HepG2 (cell line): ENCODE data around the gene ANKRD39. TPM values are rescaled to one million over a fixed set of nuclear protein-coding genes. Genes with fewer than 3 reads are reported as not detected.

Experiments used
- ADNP ChIP-seq: sonication (generic); formaldehyde crosslinking; IDR thresholded peaks from 2 replicates; pipeline ENCODE4 v1.4.0; 2020; ENCODE audit warnings: missing genetic modification reagents
- DNMT1 ChIP-seq: sonication (generic); formaldehyde crosslinking; IDR thresholded peaks from 2 replicates; pipeline ENCODE4 v1.5.1; 2020; ENCODE audit warnings: mild to moderate bottlenecking, missing genetic modification reagents
- GATA4 ChIP-seq: sonication (generic); IDR thresholded peaks from 2 replicates; pipeline ENCODE4 v1.6.1; 2016; ENCODE audit warnings: antibody characterized with exemption, low read depth, borderline replicate concordance
- HMGXB4 ChIP-seq, 2 experiments: sonication (generic) in 1 of 2; formaldehyde crosslinking in 1 of 2; IDR thresholded peaks; 2 replicates each; pipeline versions ENCODE4 v1.4.0 to v1.6.1; 2018 to 2020; ENCODE audit warnings: missing genetic modification reagents in 2 of 2, borderline replicate concordance in 1 of 2, low read depth in 1 of 2, mild to moderate bottlenecking in 1 of 2, missing biosample characterization in 1 of 2
- HNRNPL ChIP-seq: fragments of 200-400 bp; formaldehyde crosslinking; IDR thresholded peaks from 2 replicates; pipeline ENCODE4 v1.6.1; 2017; ENCODE audit warnings: mild to moderate bottlenecking, low read depth, low read length
- HNRNPLL ChIP-seq: fragments of 200-400 bp; formaldehyde crosslinking; IDR thresholded peaks from 2 replicates; pipeline ENCODE4 v1.6.1; 2017; ENCODE audit warnings: mild to moderate bottlenecking, low read depth, low read length; ENCODE audit not compliant: poor library complexity, severe bottlenecking
- KDM2A ChIP-seq: sonication (generic); formaldehyde crosslinking; IDR thresholded peaks from 2 replicates; pipeline ENCODE4 v1.4.0; 2020; ENCODE audit warnings: low read depth, missing genetic modification reagents, borderline replicate concordance
- MLX ChIP-seq: IDR thresholded peaks from 2 replicates; pipeline ENCODE4 v1.6.1; 2016
- NCOA1 ChIP-seq: sonication (generic); formaldehyde crosslinking; IDR thresholded peaks from 2 replicates; pipeline ENCODE4 v1.9.0; 2021; ENCODE audit warnings: missing genetic modification reagents
- NCOR1 ChIP-seq: fragments of 200-600 bp; sonication (generic); IDR thresholded peaks from 2 replicates; pipeline ENCODE4 v1.7.0; 2017; ENCODE audit warnings: antibody characterized with exemption, low read length, borderline replicate concordance
- NFKBIZ ChIP-seq: IDR thresholded peaks from 2 replicates; pipeline ENCODE4 v1.6.1; 2018; ENCODE audit warnings: missing genetic modification reagents, missing compliant biosample characterization
- NKX3-1 ChIP-seq: sonication (generic); formaldehyde crosslinking; IDR thresholded peaks from 2 replicates; pipeline ENCODE4 v1.5.0; 2020; ENCODE audit warnings: missing genetic modification reagents
- NR2F6 ChIP-seq, 2 experiments: IDR thresholded peaks; 2 replicates each; pipeline ENCODE4 v1.6.1; 2016; ENCODE audit warnings: antibody characterized with exemption in 1 of 2, mild to moderate bottlenecking in 1 of 2
- ONECUT2 ChIP-seq: sonication (generic); formaldehyde crosslinking; IDR thresholded peaks from 2 replicates; pipeline ENCODE4 v1.4.0; 2020; ENCODE audit warnings: missing genetic modification reagents
- PATZ1 ChIP-seq: sonication (generic); formaldehyde crosslinking; IDR thresholded peaks from 2 replicates; pipeline ENCODE4 v1.4.0; 2020; ENCODE audit warnings: missing genetic modification reagents
- SMAD3 ChIP-seq: sonication (generic); formaldehyde crosslinking; IDR thresholded peaks from 2 replicates; pipeline ENCODE4 v1.4.0; 2020; ENCODE audit warnings: missing genetic modification reagents
- SRSF9 ChIP-seq: fragments of 200-400 bp; formaldehyde crosslinking; IDR thresholded peaks from 2 replicates; pipeline ENCODE4 v1.6.1; 2018; ENCODE audit warnings: borderline replicate concordance, mild to moderate bottlenecking, low read depth, low read length; ENCODE audit not compliant: insufficient read depth, poor library complexity, severe bottlenecking
- SRY ChIP-seq: sonication (generic); formaldehyde crosslinking; IDR thresholded peaks from 2 replicates; pipeline ENCODE4 v1.8.0; 2022; ENCODE audit warnings: mild to moderate bottlenecking, missing genetic modification reagents
- ZBTB33 ChIP-seq: sonication (generic); formaldehyde crosslinking; IDR thresholded peaks from 2 replicates; pipeline ENCODE4 v1.4.0; 2020; ENCODE audit warnings: missing genetic modification reagents
- ZBTB38 ChIP-seq: sonication (generic); formaldehyde crosslinking; IDR thresholded peaks from 2 replicates; pipeline ENCODE4 v1.5.1; 2020; ENCODE audit warnings: mild to moderate bottlenecking, missing genetic modification reagents
- ZSCAN25 ChIP-seq: sonication (generic); formaldehyde crosslinking; IDR thresholded peaks from 2 replicates; pipeline ENCODE4 v1.8.0; 2022; ENCODE audit warnings: mild to moderate bottlenecking, missing genetic modification reagents
- polyA plus RNA-seq, 8 experiments: library from polyadenylated mRNA; depleted of rRNA in 3 of 8; stranded (reverse) in 7 of 8; unstranded in 1 of 8; fragments of >200 nt; fragmentation: Illumina TruSeq in 4 of 8; extraction: Trizol in 4 of 8; gene quantifications; 2 replicates each; pipeline versions ENCODE4 v1.2.1 to v1.2.3, GENCODE V29; 2011 to 2016; ENCODE audit warnings: low read depth in 4 of 8, missing spikeins in 1 of 8, mixed read lengths in 1 of 8; ENCODE audit not compliant: insufficient read depth in 1 of 8
- total RNA-seq, 5 experiments: library from RNA; depleted of rRNA; stranded (reverse); fragments of >200 nt; fragmentation: Illumina TruSeq; extraction: Trizol; gene quantifications; 2 replicates each; pipeline ENCODE4 v1.2.3, GENCODE V29; 2016; ENCODE audit warnings: low read depth in 1 of 5

Gene ANKRD39
- total and polyA plus RNA-seq, 2 of the 13 experiments (the other 11 are each of a cell fraction or from before 2014, with no cell fraction given), result 23.2 to 24.8 TPM

- TF ChIP-seq PATZ1 (CRISPR knock-in tag), result peak; percentile 59; the same call in 1 of the 2 replicates
- no peak for TF ChIP-seq NCOA1 (CRISPR knock-in tag)
- peak; percentile 100 for TF ChIP-seq ZBTB38 (CRISPR knock-in tag)
- peak; percentile 60; the same call in 1 of the 2 replicates for TF ChIP-seq KDM2A
- TF ChIP-seq ONECUT2 (CRISPR knock-in tag), result no peak
- no peak for TF ChIP-seq SRSF9
- TF ChIP-seq MLX (CRISPR knock-in tag), result no peak
- TF ChIP-seq NKX3-1, result no peak
- peak; percentile 86 for TF ChIP-seq DNMT1 (CRISPR knock-in tag)
- 0 out of 2 replicates have a peak, but pooled peaks have one; percentile 29 for TF ChIP-seq NFKBIZ
- TF ChIP-seq HMGXB4 (CRISPR knock-in tag; IDR thresholded peaks at IDR 0.05; ENCODE audit: borderline replicate concordance in 1 of 2, low read depth in 1 of 2), result peak; percentile 51 to 78
- no peak for TF ChIP-seq ADNP (CRISPR knock-in tag)
- peak; percentile 88 for TF ChIP-seq HNRNPL
- TF ChIP-seq NCOR1, result no peak
- TF ChIP-seq ZBTB33 (CRISPR knock-in tag), result peak; percentile 97
- peak; percentile 51 for TF ChIP-seq HNRNPLL
- TF ChIP-seq SRY (CRISPR knock-in tag), result no peak
- no peak for TF ChIP-seq GATA4
- TF ChIP-seq NR2F6 (IDR thresholded peaks at IDR 0.05), result no peak
- peak; percentile 63; the same call in 1 of the 2 replicates for TF ChIP-seq NR2F6 (CRISPR knock-in tag; IDR thresholded peaks at IDR 0.05)
- no peak for TF ChIP-seq SMAD3 (CRISPR knock-in tag)
- no peak for TF ChIP-seq ZSCAN25 (CRISPR knock-in tag)
These were observed 56.6 kb downstream of the ANKRD39 start (continued) for GRCh38 chr2:96801005-96801785.
